HG03060 (cell line): Measurements from ENCODE around the gene KLHL29.

Experiments
- ATAC-seq: cut with Tn5 transposase; IDR thresholded peaks from one replicate; pipeline ENCODE4 v1.9.1; 2021; ENCODE audit warnings: low read depth, moderate number of reproducible peaks; ENCODE audit not compliant: unreplicated experiment

The KLHL29 gene

DNA sequence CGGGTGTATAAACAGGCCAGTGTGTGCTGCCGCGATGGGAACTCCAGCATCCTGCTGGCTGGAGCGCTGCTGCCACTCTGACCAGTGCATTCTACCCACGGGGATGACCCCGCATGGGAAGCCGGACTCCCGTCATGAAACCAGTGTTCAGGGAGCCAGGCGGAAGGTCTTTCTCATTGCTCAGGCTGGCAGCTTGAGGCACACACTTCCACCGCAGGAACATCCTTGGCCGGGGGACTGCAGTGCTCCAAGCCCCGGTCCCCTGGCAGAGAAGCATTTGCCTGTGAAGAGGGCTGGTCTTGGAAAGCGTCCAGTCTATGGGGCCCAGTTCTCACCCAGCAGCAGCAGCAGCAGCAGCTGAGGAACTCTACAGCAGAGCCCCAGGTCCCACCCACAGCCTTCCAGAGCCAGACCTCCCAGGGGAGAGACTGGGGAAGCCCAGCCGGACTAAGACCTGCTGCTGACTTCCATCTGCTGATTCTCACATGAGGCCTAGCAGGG is 235.9 kb downstream of the KLHL29 start:
- no peak for ATAC-seq

DNA sequence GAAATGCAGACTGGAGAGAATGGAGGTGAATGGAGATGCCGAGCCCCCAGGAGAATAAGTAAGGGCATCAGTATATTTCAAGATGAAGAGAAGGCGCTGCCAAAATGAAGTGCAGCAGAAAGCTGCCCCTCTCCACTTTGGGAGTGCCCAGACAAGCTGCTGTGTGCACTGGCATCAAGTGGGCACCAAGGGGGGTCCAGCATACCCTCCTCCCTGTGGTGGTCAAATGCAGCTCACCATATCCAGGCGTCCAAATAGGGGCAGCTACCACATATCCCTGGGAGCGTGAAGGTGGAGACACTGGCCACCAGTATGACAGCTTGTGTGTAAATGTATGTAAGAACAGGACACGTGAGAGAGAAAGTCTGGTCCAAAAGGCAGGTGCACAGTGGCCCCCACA is 236.6 kb downstream of the KLHL29 start:
- ATAC-seq: no peak

DNA sequence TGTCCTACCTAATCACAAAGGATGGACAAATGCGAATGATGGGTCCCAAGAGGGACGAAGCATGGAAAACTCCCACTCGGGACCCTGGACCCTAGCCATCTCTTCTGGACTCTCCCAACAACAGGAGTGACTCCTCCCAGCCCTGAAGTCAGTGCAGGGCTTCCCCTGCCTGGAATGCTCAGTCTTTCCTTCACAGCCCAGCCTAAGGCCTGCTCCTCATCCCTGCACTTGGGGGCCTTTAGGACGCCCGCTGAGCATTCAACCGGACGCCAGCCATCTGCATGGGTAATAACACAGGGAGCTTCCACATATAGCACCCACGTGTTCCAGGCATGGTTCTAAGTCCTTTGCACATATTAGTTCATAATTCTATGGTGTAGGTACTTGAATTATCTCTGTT is 237.5 kb downstream of the KLHL29 start:
- ATAC-seq: no peak

DNA sequence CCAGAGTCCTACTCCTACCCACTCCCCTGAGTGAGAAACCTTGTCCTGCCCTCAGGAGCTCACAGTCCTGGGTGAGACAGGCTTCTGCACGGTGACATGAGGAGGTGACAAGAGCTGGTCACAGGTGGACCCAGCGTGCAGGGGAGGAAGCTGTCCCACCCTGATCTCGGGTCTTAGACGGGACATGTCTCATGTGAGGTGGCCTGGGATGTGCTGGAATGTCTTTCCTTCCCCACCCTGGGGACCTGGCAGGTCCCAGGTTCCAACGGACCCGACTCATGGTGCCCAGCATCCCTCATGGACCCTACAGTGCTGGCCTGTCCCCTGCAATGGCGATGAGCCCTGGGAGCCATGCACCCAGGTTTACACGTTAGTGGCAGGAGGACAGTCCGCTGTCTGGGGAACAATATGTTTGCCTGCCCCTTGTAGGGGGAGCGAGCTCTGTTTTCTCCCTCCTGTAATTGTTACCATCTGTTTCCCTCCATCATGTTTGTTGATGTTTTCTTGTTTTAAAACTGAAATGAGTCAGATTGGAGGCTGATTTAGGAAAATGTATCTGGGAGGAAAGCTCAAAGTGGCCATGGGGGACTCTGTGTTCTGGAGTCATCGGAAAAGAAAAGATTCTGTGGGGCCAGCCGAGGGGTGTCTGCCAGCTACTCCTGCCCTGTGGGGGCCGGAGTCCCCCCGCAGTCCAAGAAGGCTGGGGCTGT is 238.1 kb downstream of the KLHL29 start:
- no peak for ATAC-seq

DNA sequence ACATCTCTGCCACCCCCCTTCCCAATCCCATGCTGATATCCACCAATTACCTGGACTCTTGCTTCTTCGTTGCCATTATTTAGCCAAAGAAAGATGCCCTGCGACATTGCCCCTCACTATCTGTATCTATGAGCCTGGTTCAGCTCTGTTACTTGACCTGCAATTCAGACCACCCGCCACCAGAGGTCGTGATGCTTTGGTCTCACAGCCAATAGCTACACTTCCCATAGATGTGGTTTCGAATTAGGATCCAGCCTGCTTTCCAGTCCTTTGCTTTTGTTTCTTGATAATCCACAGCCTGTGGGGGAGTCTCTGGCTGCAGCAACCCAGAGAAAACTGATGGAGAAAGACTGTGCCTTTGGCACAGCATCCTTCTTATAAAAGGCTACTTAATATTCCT is 239.4 kb downstream of the KLHL29 start:
- ATAC-seq: no peak

DNA sequence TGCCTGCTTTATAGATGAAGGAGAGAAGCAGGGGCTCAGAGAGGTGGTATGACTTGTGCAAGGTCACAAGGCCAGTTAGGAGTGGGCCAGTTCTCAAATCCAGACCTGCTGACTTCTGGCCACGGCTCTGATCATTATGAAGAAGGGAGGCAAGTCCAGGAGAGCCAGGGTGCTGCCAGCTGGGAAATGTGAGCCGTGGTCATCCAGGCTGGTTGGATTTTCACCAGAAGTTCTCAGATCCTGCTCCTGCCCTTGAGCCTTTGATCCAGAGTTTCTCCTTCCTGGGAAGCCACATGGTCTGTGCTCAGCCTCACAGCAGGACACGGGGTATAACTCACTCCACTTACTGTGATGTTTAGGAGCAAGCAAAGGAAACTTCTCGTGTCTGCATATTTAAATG is 239.9 kb downstream of the KLHL29 start:
- ATAC-seq: no peak

DNA sequence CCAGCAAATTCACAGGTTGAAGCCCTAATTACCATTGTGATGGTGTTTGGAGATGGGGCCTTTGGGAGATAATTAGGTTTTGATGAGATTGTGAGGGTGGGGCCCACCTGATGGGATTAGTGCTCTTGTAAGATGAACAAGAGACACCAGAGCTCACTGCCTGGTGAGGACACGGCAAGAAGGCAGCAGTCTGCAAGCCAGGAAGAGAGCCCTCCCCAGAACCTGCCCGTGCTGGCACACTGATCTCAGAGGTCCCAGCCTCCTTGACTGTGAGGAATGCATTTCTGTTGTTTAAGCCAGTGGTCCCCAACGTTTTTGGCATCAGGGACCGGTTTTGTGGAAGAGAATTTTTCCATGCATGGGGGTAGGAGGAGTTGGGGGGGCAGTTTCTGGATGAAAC is 240.7 kb downstream of the KLHL29 start:
- ATAC-seq: no peak

DNA sequence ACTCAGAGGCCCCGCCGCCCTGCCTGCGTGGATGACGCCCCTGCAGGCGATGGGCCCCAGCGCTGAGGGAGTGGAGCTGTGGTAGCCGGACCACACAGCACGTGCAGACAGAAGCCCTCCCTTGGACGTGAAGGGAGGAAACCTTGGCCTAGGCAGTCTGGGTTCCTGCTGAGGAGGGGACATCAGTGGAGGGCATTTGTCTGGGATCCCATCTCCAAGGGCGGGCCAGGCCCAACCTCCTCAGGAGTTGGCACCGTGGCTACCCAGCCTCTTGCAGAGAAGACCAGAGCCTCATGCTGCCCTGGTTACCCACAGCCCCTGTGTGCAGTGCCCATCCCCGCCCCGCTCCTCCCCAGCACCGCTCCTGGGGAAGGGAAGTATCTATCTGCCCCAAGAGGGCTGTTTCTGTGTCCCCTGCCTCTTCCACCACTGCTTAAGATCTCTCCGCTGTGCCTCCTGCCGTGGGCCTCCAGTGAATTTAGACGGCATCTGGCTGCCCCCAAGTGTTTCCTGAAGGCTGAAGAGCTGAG is 241.8 kb downstream of the KLHL29 start:
- no peak for ATAC-seq

DNA sequence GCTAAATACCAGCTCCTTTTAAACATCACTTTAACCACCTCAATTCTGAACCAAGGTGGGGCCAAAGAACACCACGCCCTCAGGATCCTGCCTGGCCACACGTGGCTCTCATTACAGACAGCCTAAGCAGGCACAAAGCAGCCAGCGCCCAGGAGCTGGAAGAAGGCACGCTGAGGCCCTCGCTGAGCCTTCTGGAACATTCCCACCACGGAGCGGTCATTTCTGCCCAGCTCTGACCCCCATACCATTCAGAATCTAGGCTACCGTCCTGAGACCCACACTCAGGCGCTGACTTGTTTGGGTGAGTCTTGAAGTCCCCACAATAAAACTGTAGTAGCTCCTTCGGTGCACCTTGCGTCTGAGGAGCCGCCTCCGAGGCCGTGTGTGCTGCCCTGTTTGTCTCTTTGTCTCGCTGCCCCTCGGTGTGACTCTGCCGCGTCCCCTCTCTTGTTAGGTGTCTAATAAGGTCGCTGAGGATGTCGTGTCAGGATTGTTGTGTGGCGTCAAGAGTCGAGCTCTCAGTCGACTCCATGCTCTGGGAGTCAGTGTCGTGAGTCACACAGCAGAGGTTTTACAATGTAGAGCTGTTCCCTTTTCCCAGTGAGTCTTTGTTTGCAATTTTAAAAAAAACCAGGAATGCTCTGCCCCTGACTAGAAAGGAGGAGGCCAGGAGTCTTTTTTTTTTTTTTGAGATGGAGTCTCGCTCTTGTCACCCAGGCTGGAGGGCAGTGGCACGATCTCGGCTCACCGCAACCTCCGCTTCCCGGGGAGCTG is 242.4 kb downstream of the KLHL29 start:
- ATAC-seq: no peak

DNA sequence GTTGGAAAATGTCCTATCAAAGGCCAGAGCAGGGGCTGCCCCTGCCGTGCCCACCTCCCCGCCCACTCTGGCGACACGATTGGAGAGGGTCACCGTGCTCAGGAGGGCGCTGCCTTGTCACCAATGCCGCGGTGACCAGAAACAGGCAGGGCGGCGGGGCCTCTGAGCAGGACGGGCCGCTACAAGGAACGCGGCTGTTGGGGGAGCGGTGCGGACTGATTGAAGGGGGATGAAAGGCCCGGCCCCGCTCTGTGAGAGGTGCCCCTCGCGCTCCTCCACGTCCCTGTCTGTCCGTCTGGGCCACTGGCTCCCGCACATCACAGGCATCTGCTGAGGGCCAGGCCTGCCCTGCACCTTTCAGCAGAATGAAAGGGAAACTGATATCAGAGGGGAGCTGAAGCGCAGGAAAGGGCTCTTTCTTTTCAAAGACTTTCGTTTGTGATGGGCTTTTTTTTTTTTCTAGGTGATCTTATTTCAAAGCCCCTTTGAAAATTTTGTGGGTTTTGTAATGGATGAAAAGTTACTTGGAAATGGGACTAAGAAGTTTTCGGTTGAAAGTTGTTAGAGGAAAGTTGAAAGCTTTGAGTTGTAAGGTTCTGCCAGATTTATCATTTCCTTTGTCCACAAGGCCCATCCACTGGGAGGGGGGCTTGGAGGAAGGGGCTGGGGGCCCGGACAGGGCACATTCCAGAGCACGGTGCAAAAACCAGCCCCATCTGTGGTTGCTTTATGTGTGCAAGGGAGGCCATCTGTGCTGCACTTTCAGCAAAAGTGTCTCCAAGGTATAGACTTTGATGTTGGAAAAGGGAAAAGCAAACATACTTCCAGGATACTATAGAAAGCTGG is 244.2 kb downstream of the KLHL29 start:
- no peak for ATAC-seq

DNA sequence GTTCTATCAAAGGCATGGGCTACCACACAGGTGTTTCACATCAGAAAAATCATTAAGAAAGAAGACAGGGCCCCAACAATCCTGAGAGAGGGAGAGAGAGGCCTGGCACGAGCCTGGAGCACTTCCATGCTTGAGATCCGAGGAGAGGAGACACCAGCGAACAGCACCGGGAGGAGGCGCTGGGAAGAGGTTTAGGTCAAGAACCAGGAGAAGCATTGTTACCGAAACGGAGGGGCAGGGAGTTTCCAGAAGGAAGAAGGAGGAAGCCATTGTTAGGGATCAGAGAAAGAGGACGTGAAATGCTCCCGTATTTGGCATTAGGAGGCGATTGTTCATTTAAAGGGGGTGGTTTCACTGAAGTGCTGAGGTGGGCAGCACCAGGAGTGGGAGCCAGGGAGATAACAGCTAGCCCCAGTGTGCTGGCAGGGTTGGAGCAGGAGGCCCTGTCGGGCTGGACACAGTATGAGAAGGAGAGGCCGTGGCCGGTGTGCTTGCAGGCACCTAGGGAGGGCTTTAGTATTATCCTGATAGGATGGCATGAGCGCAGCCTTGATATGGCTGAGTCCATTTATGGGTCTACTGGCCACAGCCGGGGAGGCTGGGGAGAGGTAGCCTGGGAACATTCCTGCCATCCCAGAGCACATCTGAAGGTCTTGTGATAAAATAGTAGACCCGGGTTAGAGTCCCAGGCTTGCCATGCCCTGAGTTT is 244.9 kb downstream of the KLHL29 start:
- no peak for ATAC-seq

DNA sequence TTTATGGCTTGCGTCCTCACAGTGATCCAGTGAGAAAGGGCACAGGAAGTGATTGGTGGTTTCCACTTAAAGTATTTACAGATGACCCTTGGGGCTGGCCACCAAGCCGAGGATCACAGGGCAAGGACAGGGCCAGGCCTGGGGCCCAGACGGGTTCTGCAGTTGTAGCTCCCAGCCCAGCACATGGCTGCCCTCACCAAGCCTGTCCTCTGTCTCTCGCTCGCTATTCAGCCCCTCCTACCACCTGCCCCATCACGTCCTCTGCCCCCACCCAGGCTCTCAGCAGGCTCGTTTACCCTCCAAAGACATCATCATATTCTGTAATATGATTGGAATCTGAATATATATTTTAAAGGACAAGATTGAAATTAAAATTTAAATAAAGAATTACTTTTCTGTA is 246.0 kb downstream of the KLHL29 start:
- ATAC-seq: no peak

DNA sequence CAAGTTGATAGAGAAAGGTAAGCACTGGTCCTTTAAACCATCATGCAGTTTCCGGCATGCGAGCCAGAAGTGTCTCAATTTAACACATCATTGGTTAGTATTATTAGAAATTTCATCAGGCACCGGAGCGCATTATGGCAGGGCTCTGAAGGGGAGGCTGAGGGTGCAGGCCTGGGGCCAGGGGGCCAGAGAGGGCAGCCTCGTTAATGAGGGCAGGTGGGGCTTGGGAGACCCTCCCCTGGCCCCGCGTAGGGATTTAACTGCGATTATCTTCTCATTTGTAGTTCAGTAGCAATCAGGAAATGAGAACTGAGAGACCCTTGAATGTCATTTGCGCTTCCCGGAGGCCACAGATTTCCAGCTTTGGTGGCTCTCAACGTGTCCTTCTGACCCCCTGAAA is 246.4 kb downstream of the KLHL29 start:
- ATAC-seq: no peak

DNA sequence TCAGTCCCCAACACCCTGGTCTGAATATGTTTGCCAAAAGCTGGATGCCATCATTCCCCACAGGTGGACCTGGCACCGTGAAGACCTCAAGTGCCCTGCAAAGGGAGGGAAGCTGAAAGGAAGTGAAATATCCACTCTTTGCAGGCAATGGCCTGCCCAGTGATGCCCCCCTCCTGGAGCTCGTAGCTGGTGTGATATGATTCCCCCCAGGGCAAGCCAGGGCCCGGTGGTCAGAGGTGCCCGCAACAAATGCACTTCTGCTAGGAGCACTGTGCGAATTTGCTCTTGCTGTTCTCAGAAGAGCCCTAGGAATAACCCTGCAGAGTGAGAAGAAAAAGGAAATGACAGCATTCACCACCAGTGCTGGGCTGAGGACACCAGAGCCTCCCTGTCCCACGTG is 247.4 kb downstream of the KLHL29 start:
- ATAC-seq: no peak

DNA sequence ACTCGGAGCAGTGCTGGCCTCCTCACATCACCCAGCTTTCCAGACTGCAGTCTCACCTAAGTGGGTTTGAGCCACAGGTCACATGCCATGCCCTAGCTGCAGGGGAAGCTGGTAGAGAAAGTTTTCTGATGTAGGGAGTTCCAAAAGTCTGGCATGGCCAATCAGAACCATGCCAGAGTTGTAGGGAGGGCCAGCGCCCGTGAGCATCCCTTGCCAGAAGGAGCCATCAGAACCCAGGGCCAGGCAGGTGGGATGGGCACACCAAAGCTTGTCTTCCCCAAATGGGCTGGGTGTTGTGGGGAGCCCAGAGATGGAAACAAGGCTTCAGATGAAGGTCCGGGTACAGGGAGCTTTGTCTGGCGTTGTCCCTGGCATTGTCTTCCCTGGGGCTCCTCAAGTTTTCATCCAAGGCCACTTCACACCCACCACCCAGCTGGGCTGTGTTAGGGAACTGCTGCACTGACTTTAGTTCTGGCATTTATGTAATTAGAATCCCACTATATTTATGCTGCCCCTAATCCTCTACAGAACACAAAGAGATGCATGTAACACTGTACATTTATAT is 247.9 kb downstream of the KLHL29 start:
- ATAC-seq: no peak

DNA sequence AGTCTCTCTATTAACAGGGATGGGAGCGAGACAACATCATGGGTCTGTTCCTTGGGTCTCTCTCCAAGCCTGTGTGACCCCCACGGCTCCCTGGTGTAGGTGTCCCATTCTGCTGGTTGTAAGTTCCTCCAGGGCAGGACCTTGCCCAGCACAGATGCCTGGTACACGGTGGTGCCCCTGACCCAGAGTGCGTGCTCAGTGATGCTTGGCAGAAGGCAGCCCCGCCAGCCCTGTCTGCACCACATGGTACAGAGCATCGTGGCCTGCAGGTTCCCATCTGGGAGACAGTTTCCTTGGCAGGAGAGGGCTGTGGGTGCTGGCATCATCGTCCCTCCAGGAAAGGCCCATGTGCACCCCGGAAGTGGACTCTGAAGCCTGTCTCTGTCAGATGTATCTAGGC is 249.0 kb downstream of the KLHL29 start:
- ATAC-seq: no peak

DNA sequence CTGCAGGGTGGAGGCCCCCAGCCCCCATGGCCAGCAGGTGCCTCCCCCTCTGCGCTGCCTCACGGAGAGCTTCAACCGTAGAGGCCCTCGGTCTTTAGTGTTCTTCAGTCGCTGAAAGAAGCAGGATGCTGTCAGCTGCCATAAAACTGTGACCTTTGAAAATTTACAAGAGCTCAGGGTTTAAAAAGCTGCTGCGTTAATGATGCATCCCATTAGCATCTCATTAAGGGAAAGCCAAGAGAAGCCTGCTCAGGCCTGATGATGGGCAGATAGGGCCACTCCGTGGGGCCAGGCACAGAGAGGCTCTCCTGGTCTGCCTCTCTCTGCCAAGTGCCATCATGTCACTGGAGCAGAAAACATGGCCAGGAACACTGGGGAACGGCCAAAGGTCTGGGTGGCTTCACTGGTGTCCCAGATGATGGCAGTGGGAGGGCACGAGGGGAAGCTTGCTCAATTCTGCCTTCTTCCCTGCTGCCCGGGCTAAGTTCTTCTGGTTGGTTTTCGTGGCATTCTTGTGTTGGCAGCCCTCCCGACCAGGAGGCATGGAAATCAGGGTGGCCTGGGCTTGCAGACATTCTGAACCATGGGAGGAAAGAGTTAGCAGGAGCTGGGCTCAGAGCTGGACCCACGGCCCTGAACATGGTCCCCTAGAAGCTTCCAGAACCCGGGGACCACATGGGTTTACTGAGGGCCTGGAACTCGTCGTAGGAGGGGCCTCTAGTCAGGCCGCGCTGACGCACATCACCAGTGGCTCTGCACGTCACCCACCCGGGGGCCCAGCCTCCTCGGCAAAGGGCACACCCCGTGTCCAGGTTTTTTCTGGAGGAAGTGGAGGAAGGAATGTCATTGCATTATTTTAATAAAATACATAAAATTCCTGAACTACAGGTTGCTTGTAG is 250.7 kb downstream of the KLHL29 start:
- ATAC-seq: no peak

DNA sequence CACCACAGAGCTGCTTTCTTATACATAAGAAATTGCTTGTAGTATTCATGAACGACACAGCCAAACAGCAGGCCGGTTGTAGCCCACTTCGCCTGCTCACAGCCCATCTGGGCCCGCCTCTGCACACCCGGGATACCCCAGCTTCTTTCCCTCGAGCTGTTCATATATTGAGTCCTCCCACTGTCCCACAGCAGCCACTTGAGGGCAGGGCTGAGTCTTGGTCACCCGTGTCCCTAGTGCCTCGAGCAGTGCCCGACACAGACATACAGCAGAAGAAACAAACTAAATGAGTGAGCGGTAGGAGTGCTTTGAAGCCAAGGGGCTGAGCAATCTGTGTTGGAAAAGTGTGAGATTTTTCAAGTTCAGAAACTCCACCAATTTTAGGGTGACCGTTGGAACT is 251.4 kb downstream of the KLHL29 start:
- no peak for ATAC-seq
